ENCODE measurements around the gene COG8.

Gene COG8

DNA sequence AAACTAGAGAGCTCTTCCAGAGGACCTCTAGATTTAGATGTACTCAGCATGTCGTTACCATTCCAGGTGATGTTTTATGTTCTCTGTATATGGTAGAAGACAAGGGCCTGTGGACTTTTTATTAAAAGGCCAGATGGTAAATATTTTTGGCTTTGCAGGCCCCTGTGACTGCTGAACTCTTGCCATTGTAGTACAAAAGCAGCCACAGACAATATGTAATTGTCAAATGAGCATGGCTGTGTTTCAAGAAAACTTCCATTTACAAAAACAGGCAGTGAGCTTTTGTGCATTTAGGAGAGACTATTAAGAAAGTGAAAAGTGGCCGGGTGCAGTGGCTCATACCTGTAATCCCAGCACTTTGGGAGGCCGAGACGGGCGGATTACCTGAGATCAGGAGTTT is 4.8 kb upstream of the COG8 start:
- no peak for DNase-seq

DNA sequence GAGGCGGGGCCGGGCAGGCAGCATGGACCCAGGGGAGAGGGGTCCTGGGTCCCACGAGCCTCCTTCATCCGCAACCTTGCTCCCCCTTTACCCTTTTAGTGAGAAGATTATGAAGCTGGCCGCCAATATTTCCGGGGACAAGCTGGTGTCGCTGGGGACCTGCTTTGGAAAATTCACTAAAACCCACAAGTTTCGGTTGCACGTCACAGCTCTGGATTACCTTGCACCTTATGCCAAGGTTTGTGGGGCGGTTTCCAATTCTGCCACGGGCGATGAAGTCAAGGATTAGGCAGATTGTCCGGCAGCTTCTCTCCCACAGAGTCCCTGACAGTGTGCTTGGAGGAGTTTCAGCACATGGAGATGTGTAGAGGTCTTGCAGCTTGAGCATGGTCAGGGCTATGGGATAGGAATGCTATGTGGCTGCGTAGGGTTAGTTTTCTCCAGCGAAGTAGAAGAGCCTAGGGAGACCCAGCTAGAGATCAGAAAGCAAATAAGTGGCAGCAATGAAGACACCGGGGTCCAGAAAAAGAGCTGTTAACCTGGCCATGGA is 806 bp upstream of the COG8 start:
- DNase-seq: no peak

DNA sequence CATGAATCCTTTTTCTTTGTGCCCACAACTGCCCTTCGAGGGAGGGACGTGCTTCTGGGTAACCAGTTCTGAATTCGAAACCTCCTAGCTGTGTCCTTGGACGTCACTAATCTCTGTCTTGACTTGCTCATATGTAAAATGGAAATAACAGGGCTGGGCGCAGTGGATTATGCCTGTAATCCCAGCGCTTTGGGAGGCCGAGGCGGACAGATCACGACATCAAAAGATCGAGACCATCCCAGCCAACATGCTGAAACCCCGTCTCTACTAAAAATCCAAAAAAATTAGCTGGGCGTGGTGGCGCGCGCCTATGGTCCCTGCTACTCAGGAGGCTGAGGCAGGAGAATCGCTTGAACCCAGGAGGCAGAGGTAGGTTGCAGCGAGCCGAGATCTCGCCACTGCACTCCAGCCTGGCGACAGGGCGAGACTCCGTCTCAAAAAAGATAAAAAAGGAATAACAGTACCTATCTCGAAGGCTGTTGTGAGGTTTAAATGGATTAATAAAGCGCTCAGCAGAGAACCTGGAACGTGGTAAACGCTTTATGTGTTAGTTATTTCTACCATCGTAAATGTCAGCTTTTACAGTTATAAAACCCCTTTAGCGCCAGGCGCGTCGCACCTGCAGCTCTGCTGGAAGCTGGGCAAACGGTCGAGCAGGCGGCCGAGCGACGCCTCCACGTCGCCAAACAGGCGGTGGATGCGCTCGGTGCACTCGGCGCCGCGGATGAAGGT is 641 bp downstream of the COG8 start:
- DNase-seq: no peak

DNA sequence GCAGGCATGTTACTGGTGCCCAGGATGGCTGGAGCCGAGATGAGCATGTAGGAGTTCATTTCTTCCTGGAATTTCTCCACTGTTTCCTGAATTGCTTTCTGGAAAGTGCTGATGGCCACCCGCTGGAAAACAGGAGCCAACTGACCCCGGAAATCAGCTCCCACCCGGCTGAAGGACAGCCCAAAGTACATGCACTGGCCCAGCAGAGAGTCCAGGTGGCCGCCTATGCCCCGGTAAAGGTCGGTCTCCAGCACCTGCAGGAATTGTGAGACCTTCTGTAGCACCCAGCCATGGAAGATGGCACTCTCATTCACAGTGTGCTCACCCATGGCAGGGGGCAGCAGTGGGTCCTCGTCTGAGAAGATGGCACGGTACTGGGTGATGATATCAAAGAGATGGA is 4.7 kb downstream of the COG8 start:
- DNase-seq: no peak

DNA sequence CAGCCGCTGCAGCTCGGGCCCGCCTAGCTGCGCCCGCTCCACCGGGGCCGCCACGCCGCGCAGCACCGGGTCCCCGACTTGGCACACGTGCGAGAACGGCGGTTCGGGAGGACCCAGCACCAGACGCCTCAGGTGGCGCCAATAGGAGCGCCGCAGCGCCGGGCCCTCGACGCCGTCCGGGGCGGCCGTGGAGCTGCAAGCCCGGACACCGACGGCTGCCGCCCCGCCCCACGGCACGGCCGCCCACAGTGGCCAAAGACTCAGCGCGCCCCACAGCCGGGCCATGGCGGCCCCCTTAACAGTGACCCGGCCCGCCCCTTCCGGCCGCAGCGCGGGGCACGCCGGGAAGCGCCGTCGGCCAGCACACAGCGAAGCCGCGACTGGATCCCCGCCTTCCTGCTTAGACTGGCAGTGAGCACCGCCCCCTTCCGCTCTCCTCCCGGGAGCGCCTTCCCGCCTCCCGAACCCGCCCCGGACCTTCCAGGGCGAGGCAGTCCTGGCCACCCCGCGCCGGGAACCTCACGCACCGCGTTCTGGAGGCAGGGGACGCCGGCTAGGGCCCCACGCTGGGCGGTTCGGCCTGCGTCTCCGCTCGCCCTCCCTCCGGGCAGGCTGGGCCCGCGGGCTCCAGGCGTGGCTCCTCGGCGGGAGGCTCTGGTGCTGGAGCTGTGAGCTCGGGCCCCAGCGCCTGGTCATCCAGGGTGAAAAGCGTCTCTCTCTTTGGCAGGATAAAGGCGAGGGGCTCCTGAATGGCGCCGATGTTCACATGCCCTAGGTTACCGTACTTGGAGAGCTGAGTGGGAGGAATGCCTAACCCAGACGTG is 8.9 kb downstream of the COG8 start, which contains the start of gene PDF:
Gene PDF, minus strand, starts transcription at position 303 of the 824 bp plus-strand sequence. Its CDS starts 18 bp downstream, at position 285.
- peak; percentile 86 to 92 for DNase-seq

DNA sequence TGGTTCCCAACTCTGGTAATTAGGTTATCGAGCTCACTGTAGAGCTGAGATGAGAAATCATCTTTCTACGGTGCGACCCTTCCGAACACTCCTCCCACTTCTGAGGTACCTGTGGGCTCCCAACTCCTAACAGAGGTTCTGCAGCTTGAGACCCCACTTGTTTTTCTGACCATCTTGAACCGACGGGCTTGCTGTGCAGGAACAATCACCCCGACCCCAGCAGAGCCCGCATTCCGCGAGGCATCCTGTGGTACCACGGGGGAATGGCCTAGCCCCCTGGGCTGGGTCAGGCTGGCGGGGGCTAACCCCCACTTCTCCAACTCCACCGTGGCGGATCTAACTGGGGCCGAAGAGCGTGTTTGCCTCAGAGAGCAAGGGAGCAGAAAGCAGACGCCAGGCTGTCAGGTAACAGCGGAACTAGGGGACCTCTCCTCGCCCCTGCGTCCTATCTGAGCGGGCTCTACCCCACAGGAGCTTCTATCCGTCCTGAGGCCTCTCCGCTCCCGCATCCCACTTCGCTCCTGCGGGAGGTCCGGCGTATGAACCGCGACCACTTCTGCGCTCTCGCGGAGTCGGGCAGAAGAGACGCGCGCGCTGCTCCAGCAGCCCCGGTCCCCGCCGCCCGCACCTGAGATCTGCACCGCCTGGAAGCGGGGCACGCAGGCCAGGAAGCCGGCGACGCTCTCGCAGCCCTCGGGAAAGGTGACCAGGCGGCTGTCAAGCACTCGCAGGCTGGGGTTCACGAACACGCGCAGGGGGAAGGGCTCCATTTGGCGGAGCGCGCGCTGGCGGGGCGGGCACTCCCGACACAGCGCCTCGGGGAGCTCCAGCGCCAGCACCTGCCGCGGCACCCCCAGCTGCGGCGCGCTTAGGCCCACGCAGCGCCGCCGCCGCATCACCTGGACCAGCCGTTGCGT is 9.7 kb downstream of the COG8 start:
- DNase-seq: peak in 1 of 2 experiments; percentile 57

DNA sequence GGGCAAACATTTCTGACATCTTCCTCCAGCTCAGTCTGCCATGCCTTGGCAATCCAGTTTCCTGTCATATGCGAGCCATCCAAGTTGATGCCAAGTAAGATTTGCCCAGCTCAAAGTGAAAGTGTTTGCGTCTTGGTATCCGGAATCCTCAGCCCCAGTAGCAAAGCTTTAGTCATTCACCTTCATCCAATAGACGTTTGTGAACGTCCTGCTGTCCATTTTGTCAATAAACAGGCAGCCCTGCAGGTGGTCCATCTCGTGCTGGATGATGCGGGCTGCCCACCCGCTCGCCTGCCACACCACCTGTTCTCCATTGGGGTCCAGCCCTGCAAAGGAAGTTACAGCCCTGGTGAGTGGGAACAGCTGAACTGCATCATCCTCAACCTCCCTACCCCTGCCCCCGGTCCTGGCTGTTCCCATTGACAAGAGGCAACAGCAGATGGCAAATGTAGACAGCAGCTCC is 10.5 kb downstream of the COG8 start:
- DNase-seq: peak in 1 of 2 experiments; percentile 3

DNA sequence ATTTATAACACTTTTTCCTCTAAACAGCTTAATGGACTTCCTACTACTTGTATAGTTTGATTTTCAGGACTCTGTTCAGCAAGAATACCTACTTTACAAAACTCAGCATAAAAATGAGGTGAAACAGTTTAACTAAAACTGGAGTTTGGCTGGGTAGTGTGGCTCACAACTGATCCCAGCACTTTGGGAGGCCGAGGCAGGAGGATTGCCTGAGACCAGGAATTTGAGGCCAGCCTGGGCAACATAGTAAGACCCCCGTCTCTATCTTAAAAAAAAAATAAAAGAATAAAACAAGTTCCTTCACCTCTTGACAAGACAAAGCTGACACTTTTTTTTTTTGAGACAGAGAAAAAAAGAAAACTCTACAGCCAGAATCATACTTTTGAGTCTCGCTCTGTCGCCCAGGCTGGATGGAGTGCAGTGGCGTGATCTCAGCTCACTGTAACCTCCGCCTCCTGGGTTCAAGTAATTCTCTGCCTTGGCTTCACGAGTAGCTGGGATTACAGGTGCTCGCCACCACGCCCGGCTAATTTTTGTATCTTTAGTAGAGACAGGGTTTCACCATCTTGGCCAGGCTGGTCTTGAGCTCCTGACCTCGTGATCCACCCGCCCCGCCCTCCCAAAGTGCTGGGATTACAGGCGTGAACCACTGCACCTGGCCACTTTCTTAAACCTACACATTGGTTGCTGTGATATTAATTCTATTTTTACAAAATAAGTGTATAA is 11.6 kb downstream of the COG8 start:
- DNase-seq: no peak

DNA sequence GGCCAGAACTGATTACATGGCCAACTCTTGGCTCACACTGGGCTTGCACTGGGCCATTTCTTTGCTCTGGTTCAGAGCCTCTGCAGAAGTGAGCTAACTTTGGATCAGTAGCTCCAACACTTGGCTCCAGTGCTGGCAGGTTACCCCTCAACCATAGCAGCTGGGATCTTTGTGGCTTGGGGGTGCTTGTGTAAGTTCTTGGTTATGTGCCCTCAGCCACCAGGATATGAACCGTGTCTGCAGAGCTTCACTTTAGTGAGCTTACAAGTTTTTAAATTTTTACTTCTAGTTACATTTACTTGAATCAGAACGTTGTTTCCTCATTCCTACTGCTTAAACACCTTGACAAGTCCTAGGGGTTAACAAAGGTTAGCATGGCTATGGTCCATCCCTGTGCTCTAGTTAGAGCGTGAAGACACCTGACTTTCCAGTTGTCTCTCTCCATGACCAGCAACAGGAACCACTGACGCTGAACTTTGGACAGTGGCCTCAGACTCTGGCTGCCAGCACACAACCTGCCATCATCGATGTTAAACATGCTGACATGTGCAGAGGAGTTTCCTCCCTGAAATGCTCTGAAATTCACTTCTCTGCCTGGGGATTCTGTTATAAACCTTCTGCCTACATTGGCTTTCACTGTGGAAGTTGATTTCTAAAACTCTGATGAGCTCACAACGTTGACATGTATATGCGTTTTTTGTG is 13.0 kb downstream of the COG8 start:
- no peak for DNase-seq

DNA sequence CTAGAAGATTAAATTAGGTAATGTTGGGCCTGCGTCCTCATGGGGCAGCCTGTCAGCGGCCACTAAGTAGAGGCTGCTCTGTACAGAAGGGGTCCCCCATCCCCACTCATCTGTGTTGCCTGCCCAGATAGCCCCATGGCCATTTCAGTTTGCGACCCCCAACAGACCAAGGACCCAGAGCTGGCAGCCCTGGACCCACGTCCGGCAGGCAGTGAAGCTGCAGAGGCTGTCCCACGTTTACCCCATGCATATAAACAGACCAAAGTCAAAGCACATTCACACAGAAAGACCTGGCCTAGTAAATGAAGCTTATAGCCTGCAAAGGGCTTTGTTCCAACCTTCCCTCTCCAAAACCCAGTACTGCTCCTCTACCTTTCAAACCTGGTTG is 13.6 kb downstream of the COG8 start:
- DNase-seq: no peak

DNA sequence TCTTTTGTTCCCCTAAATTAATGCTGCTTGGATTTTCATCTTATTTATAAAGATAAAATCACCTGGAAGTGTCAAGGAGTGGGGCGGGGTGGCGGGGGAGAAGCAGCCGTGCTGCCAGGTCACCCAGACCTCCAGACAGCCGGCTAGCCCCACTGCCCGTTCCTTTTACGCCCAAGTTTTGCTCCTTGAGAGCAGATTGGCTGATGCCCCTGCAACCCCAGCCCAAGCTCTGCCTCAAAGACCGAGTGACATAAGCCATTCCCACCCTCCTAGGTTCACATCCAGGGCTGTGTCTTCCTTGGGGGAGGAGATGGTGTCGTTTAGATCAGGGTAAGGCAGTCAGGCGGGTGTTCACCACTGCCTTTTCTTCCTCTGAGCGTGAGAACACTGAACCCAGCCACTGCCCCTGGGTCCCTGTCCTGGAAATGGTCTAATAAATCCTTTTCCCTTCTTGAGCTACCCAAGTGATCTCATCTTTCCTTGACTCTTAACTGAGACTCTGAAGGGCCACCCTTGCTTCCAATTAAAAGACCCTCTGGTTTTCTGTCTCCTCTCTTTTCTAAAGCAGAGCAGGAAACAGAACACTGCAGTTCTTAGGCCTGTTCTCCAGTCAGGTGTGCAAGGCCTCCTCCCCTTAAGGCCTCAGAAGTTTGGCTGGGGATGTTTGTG is 14.6 kb downstream of the COG8 start:
- no peak for DNase-seq

DNA sequence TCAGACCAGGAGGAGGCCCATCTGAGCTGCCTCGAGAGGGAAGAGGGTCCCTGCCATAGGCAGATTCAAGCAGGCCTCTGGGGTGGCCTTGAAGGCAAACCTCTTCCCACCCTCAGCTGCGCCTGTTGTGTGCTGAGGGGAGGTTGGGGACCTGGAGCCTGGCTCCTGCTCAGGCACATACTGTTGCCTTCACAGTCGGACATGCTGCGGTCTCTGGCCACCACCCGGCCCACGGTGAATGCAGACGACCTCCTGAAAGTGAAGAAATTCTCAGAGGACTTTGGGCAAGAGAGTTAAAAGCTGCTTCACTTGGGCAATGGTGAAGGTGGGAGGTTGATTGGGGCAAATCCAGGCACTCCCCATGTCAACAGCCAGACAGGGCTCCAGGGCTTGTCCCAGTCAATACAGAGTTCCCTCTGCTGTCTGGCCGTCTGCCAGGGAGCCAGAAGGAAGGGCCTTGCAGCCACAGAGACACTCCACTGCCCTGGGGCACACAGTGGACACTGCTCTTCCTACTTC is 15.3 kb downstream of the COG8 start:
- DNase-seq: no peak

DNA sequence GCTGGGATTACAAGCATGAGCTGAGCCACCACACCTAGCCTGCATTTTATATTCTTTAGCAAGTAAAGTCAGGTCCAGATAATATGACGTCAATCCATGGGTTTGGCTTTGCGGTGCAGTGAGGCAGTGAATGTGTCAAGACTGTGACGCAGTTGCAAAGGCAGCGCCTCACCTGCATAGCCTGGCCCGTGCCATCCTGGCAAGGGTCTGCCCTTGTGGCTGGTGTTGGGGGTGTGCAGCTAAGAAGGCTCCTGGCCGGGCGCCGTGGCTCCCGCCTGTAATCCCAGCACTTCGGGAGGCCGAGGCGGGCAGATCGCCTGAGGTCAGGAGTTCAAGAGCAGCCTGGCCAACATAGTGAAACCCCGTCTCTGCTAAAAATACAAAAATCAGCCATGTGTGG is 15.9 kb downstream of the COG8 start:
- no peak for DNase-seq

DNA sequence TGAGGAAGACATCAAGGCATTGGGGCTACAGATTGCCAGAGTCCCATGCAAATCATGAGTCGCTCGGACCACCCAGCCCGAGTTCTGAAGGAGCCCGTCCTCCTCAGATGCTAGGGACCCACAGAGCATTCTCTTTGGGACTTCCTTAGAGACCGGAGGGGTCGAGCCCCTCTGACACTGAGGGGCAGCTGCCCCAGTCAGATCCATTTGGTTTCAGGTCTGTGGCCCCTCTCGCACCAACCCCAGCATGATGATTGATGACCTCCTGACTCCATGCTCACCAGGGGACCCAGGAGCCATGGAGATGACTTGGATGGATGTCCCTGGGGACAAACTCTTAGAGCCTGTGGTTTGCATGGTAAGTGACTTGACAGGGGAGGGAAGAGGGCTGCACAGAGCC is 17.0 kb downstream of the COG8 start:
- DNase-seq: no peak

DNA sequence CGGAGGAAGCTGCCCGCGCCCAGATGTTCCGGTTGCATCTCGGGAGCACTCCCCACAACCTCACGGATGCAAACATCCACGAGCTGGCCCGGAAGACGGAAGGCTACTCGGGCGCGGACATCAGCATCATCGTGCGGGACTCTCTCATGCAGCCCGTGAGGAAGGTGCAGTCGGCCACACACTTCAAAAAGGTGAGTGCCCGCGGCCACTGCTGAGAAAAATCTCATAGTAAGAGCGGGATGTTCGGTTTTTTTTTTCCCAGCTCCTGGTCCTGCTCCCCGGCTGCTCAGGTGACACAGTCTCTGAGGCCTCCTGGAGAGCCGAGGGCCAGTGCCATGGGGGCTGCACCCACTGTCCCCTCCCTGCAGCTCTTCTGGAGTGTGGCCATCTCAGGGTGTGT is 18.3 kb downstream of the COG8 start:
- DNase-seq: no peak

DNA sequence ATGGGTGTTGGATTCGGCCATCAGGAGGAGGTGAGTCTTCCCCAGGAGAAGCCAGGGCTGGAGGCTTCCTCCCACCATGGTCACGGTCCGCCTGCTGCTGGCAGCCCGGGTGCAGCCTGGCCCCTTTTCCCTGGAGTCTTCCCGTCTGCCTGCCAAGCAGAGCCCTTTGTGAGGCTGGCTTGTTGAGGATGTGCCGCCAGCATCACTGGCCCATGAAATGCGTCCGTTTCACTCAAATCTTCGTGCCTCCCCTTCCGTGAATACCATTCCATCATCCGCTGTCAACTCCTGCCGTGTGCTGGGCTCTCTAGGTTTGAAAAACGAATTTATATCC is 18.7 kb downstream of the COG8 start:
- DNase-seq: no peak

DNA sequence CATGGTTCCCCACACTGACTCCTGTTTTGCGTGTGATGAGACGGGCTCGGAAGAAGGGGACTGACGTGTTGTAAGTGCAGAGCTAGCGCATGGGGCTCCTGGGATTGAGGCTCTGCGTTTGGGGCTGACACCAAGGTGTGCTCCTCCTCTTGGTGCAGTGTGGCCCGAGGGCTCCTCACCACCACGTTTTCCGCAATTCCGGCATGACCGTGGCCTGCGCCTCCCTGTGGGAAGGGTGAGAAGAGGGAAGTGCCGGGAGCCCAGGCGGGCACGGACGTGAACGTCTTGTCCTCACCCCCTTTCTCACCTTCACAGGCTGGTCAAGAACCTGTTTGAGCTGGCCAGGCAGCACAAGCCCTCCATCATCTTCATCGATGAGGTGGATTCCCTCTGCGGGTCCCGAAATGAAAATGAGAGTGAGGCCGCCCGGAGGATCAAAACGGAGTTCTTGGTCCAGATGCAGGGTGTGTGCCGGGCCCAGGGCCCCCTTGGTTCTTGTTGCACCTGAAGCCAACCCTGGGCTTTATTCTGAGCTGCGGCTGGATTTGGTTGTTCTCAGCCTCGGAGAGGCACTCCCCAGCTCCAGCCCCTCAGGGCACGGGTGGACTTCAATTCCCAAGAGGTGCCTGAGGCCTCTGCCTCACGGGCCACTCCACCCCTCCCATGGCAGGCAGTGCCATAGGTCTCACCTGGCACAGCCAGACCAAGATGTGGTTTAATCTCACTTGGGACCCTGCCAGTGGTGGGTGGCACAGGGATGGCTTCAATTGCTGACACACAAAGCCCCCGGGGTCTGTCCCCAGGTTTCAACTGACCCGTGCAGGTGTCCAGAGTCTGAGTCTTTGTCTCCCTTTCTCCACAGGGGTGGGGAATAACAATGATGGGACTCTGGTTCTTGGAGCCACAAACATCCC is 19.3 kb downstream of the COG8 start:
- no peak for DNase-seq

DNA sequence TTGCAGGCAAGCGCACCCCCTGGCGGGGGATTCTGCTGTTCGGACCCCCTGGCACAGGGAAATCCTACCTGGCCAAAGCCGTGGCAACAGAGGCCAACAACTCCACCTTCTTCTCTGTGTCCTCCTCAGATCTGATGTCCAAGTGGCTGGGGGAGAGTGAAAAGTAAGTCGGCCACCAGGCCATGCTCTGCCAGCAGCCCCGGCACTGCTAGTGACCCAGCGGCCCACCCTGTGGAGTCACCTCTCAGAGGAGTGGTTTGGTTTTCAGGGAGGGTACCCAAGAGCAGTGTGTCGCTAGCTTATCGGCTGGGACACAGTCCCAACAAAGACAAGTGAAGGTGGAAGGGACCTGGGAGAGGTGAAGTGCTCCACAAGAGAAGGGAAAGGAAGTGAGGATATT is 20.0 kb downstream of the COG8 start:
- DNase-seq: no peak

DNA sequence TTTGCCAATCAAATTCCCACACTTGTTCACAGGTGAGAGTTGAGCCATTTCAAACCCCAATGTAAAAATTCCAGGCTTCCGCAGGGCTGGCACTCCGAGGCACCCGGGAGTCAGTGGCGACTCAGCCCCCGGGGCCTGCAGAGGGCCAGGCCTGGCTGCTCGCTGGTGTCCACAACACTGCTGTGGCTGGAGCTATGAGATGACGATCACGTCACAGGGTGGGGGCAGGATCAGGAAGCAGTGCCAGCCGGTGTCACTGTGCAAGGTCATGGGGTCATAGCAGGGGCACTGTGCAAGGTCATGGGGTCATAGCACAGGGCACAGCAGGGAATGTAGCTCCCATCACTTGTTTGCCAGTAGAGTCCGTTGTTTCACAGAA is 20.5 kb downstream of the COG8 start:
- DNase-seq: no peak

Measured in NCI-H2081 (cell line).